ENCODE data around the gene CFAP126.

DNA sequence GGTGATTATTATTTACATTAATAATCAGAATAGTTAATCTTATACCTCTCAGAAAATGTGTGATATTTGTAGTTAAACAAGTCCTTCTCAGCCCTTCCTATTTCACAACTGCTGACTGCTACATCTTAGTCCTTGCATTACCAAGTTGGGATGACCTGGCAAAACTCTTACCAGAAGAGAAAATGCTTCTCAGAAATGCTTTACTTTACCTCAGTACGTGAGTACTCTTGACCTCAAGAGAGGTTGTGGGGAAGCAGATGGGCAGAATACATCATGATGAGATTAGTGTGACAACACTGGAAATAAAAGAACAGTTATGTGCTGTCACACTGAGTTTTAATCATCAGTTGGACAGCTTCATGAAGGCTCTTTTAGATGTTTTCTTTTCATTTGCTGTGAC lies 16.2 kb downstream of the CFAP126 start:
- no peak for TF ChIP-seq POLR2AphosphoS5 (IDR thresholded peaks at IDR 0.05; ENCODE audit: borderline replicate concordance, low read depth, low read length)
- TF ChIP-seq EZH2 (IDR thresholded peaks at IDR 0.05) = no peak

Data from SK-N-MC (cell line).